ENCODE measurements around the gene MLXIP. TPM values are rescaled to one million over a fixed set of nuclear protein-coding genes. Genes with fewer than 3 reads are reported as not detected.

Gene MLXIP
- total RNA-seq, 4 donors from 2014 or later = 34.0 to 70.1 (median 46.2) TPM

- intact Hi-C loops (cut with DNase I) = no loop called here
- WGBS, 2 donors = 72 to 76% methylated on average over 6 of the region's 6 CpGs
- H3K4me3 ChIP-seq (replicated peaks in 1 of 3) = no peak overlapping the region
- H3K27me3 ChIP-seq = no peaks in the 10 kb centered on the region
- TF ChIP-seq CTCF (IDR thresholded peaks at IDR 0.05) (no peak), POLR2A (IDR thresholded peaks at IDR 0.05) (no peak)
- H3K27ac ChIP-seq = peak overlapping the region; percentile 77 to 94 (median 85)
- no peaks in the 10 kb centered on the region for H3K36me3 ChIP-seq
- H3K9me3 ChIP-seq = no peaks in the 10 kb centered on the region
- no peak for DNase-seq
- peaks cover 59 to 69% of the 10 kb centered on the region in 2 donors for H3K4me1 ChIP-seq
Observed at GRCh38 chr12:122063694-122064024, 14.9 kb upstream of the MLXIP start.

- Histone ChIP-seq H3K4me3 (replicated peaks in 1 of 3) (peak overlapping the region in 1 of 3 donors; percentile 0), H3K4me1 (peaks cover 59 to 73% of the 10 kb centered on the region in 2 donors), H3K27me3 (no peaks in the 10 kb centered on the region), H3K36me3 (no peaks in the 10 kb centered on the region), H3K9me3 (no peaks in the 10 kb centered on the region), H3K27ac (peak overlapping the region; percentile 77 to 94 (median 85))
- TF ChIP-seq POLR2A (IDR thresholded peaks at IDR 0.05) (peak in 1 of 2 donors; percentile 19), CTCF (IDR thresholded peaks at IDR 0.05) (peak in 1 of 6 experiments; percentile 20)
- DNase-seq = peak; percentile 62 to 72
- intact Hi-C loops (cut with DNase I) = no loop called here
- WGBS, 2 donors = 72 to 74% methylated on average over 14 of the region's 14 CpGs
Observed at GRCh38 chr12:122064025-122064777, 14.4 kb upstream of the MLXIP start.

- TF ChIP-seq CTCF (IDR thresholded peaks at IDR 0.05) (no peak), POLR2A (IDR thresholded peaks at IDR 0.05) (no peak)
- Histone ChIP-seq H3K36me3 (no peaks in the 10 kb centered on the region), H3K27me3 (no peaks in the 10 kb centered on the region), H3K27ac (peak overlapping the region; percentile 77 to 94 (median 85)), H3K4me3 (replicated peaks in 1 of 3) (peak overlapping the region in 1 of 3 donors; percentile 0), H3K9me3 (no peaks in the 10 kb centered on the region), H3K4me1 (peaks cover 59 to 73% of the 10 kb centered on the region in 2 donors)
- WGBS, 2 donors = 40 to 48% methylated on average over 10 to 14 of the region's 16 CpGs
- intact Hi-C loops (cut with DNase I) = no loop called here
- DNase-seq = peak; percentile 86 to 87
Observed at GRCh38 chr12:122064780-122065588, 13.6 kb upstream of the MLXIP start.

- peak overlapping the region; percentile 59 to 72 (median 60) for H3K27ac ChIP-seq
- TF ChIP-seq POLR2A (IDR thresholded peaks at IDR 0.05) (no peak), CTCF (IDR thresholded peaks at IDR 0.05) (no peak)
- H3K27me3 ChIP-seq = no peaks in the 10 kb centered on the region
- no peak for DNase-seq
- 94 to 97% methylated on average over 5 of the region's 5 CpGs for WGBS, 2 donors
- H3K9me3 ChIP-seq = no peaks in the 10 kb centered on the region
- H3K4me1 ChIP-seq = peaks cover 69 to 89% of the 10 kb centered on the region in 2 donors
- no peaks in the 10 kb centered on the region for H3K36me3 ChIP-seq
- intact Hi-C loops (cut with DNase I) = no loop called here
- no peak overlapping the region for H3K4me3 ChIP-seq (replicated peaks in 1 of 3)
Observed at GRCh38 chr12:122067548-122067947, 11.0 kb upstream of the MLXIP start.

GRCh38 chr12:122067966-122068365 lies 10.6 kb upstream of the MLXIP start:
- Histone ChIP-seq H3K27me3 (no peaks in the 10 kb centered on the region), H3K4me1 (peaks cover 68 to 85% of the 10 kb centered on the region in 2 donors), H3K9me3 (no peaks in the 10 kb centered on the region), H3K27ac (peak overlapping the region; percentile 59 to 72 (median 60)), H3K36me3 (no peaks in the 10 kb centered on the region), H3K4me3 (replicated peaks in 1 of 3) (no peak overlapping the region)
- 2% methylated on average over 13 of the region's 13 CpGs for WGBS, 2 donors
- TF ChIP-seq POLR2A (IDR thresholded peaks at IDR 0.05) (peak in 1 of 2 donors; percentile 48), CTCF (IDR thresholded peaks at IDR 0.05) (no peak)
- intact Hi-C loops (cut with DNase I) = no loop called here
- peak; percentile 88 to 91 for DNase-seq
